HEK293 (cell line): ENCODE data around the gene C1orf198.
A peak's percentile ranks its signal among the peaks of the same experiment; 100 is the strongest.

ENCODE experiments used
- CTCF ChIA-PET: fragments of 350-600 bp; formaldehyde crosslinking; extraction: SDS; loops from one replicate; lab custom pipeline; 2021; ENCODE audit warnings: antibody characterized with exemption; lab: Yijun Ruan, JAX
- POLR2A ChIA-PET: fragments of 300-600 bp; formaldehyde crosslinking; extraction: SDS; loops from one replicate; lab custom pipeline; 2020; ENCODE audit warnings: antibody characterized with exemption, inconsistent platforms; lab: Yijun Ruan, JAX
- H3K27ac ChIP-seq: fragments of 200-500 bp; sonication (Bioruptor generic); 2 replicates; pipeline ENCODE4 v1.5.1; 2014; ENCODE audit warnings: low read depth, low read length, control low read depth, inconsistent platforms; ENCODE audit errors: extremely low read depth
- H3K36me3 ChIP-seq, 2 experiments: fragments of 200-500 bp in 1 of 2; sonication (Bioruptor generic) in 1 of 2; 1 replicate in 1 of 2; 2 replicates in 1 of 2; pipeline ENCODE4 v1.5.1; 2014 to 2017; ENCODE audit warnings: inconsistent platforms in 2 of 2, low read length in 2 of 2; ENCODE audit not compliant: control insufficient read depth in 2 of 2, insufficient read depth in 1 of 2
- H3K4me1 ChIP-seq: fragments of 200-500 bp; sonication (Bioruptor generic); 2 replicates; pipeline ENCODE4 v1.5.1; 2014; ENCODE audit warnings: mild to moderate bottlenecking, low read length, inconsistent platforms; ENCODE audit not compliant: control insufficient read depth, insufficient read depth
- H3K4me3 ChIP-seq: 2 replicates; pipeline ENCODE4 v1.5.1; 2011; ENCODE audit warnings: low read depth, mild to moderate bottlenecking, control low read depth, low read length, moderate library complexity
- H3K9me3 ChIP-seq: fragments of 200-500 bp; sonication (Bioruptor generic); 2 replicates; pipeline ENCODE4 v1.5.1; 2014; ENCODE audit warnings: low read depth, low read length, inconsistent platforms; ENCODE audit not compliant: control insufficient read depth, insufficient read depth
- GLIS2 ChIP-seq: fragments of 450-650 bp; formaldehyde crosslinking; IDR thresholded peaks from 2 replicates; pipeline ENCODE4 v1.5.1; 2016; ENCODE audit warnings: missing biosample characterization, missing genetic modification characterization
- REST ChIP-seq: fragments of 450-650 bp; formaldehyde crosslinking; IDR thresholded peaks from 2 replicates; pipeline ENCODE4 v1.5.1; 2016; ENCODE audit warnings: missing biosample characterization, missing genetic modification characterization
- WT1 ChIP-seq: fragments of 450-650 bp; formaldehyde crosslinking; IDR thresholded peaks from 2 replicates; pipeline ENCODE4 v1.5.1; 2016; ENCODE audit warnings: missing biosample characterization, missing genetic modification characterization
- ZBTB11 ChIP-seq: fragments of 450-650 bp; formaldehyde crosslinking; conservative IDR thresholded peaks from 2 replicates; pipeline ENCODE4 v1.5.1; 2016; ENCODE audit warnings: low read depth, missing biosample characterization, missing genetic modification characterization
- ZNF175 ChIP-seq: fragments of 450-650 bp; formaldehyde crosslinking; IDR thresholded peaks from 2 replicates; pipeline ENCODE4 v1.5.1; 2016; ENCODE audit warnings: missing biosample characterization, missing genetic modification characterization
- ZNF302 ChIP-seq: fragments of 450-650 bp; formaldehyde crosslinking; IDR thresholded peaks from 2 replicates; pipeline ENCODE4 v1.5.1; 2016; ENCODE audit warnings: missing biosample characterization, missing genetic modification characterization, low read depth
- ZNF350 ChIP-seq: fragments of 450-650 bp; formaldehyde crosslinking; IDR thresholded peaks from 2 replicates; pipeline ENCODE4 v1.5.0; 2017; ENCODE audit warnings: missing biosample characterization, mild to moderate bottlenecking, missing genetic modification characterization
- ZNF423 ChIP-seq: fragments of 450-650 bp; formaldehyde crosslinking; IDR thresholded peaks from 2 replicates; pipeline ENCODE4 v1.5.1; 2016; ENCODE audit warnings: missing biosample characterization, missing genetic modification characterization
- ZNF473 ChIP-seq: fragments of 450-650 bp; formaldehyde crosslinking; IDR thresholded peaks from 2 replicates; pipeline ENCODE4 v1.5.1; 2017; ENCODE audit warnings: missing biosample characterization, missing genetic modification characterization
- ZNF529 ChIP-seq: fragments of 450-650 bp; formaldehyde crosslinking; IDR thresholded peaks from 2 replicates; pipeline ENCODE4 v1.5.1; 2017; ENCODE audit warnings: missing genetic modification characterization, missing biosample characterization; ENCODE audit not compliant: insufficient replicate concordance
- ZNF548 ChIP-seq: fragments of 450-650 bp; formaldehyde crosslinking; IDR thresholded peaks from 2 replicates; pipeline ENCODE4 v1.5.1; 2016; ENCODE audit warnings: missing biosample characterization, missing genetic modification characterization
- ZNF658 ChIP-seq: fragments of 450-650 bp; formaldehyde crosslinking; IDR thresholded peaks from 2 replicates; pipeline ENCODE4; 2016; ENCODE audit warnings: missing biosample characterization, missing genetic modification characterization
- ZSCAN18 ChIP-seq: fragments of 450-650 bp; formaldehyde crosslinking; IDR thresholded peaks from 2 replicates; pipeline ENCODE4 v1.5.1; 2016; ENCODE audit warnings: missing biosample characterization, missing genetic modification characterization

The C1orf198 gene

DNA sequence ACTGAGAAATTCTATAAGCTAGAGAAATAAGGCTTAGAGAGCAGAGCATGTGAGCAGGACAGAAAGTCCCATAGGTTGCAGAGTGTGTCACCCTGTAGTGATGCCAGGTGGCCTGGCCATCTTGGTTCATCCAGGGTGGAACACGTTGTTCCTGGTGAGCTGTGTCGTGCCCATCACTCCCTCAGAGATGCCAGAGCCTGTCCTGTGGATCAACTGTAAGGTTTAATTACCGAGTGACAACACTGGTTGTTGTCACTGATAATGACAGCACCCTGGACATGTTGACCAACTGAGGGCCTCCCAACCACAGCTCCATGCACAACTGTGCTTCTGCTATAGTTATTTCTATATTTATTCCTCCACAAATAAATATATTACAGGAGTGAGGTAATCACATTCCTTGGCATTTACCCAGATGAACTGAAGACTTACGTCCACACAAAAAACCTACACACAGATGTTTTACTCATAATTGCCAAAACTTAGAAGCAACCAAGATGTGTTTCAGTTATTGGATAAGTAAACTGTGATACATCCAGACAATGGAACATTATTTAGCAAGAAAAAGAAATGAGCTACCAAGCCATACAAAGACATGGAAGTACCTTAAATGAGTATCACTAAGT, 6.2 kb downstream of the C1orf198 start:
- Histone ChIP-seq H3K36me3 (peaks cover 0 to 4% of the 10 kb centered on the region in 2 experiments; a peak in 1 of 3 replicates), H3K27ac (no peak overlapping the region), H3K4me3 (no peak overlapping the region), H3K4me1 (peaks cover 10% of the 10 kb centered on the region), H3K9me3 (no peaks in the 10 kb centered on the region)
- TF ChIP-seq ZNF175 (no peak), ZNF658 (no peak), ZSCAN18 (tag by site-specific recombination) (no peak), ZBTB11 (tag by site-specific recombination) (no peak), ZNF423 (tag by site-specific recombination) (no peak), ZNF548 (tag by site-specific recombination) (no peak), ZNF529 (tag by site-specific recombination) (no peak), ZNF350 (tag by site-specific recombination) (no peak), WT1 (no peak), GLIS2 (tag by site-specific recombination) (no peak), ZNF302 (tag by site-specific recombination) (no peak)
- CTCF ChIA-PET = interaction anchor here (0.5 to 1.7 kb wide), 9 partner anchors 9 to 407 kb away, joined by 3 to 6 read pairs (median 3); no protein-coding TSS in a partner anchor
- POLR2A ChIA-PET = no interaction called here

- peak; percentile 96 for TF ChIP-seq REST (tag by site-specific recombination)
- no peak for TF ChIP-seq ZNF473 (tag by site-specific recombination)
- Histone ChIP-seq H3K27ac (no peak overlapping the region), H3K36me3 (peaks cover 0 to 4% of the 10 kb centered on the region in 2 experiments; a peak in 1 of 3 replicates), H3K9me3 (no peaks in the 10 kb centered on the region), H3K4me1 (peaks cover 7% of the 10 kb centered on the region), H3K4me3 (no peak overlapping the region)
- ChIA-PET POLR2A (no interaction called here), CTCF (interaction anchor here (0.6 to 1.7 kb wide), 6 partner anchors 10 to 350 kb away, joined by 3 to 6 read pairs (median 4); no protein-coding TSS in a partner anchor)
These were observed 6.8 kb downstream of the C1orf198 start for GRCh38 chr1:230861489-230861888.
